Smooth muscle cell (in vitro differentiated cells): Measurements from ENCODE around the gene INPP5F. TPM values are rescaled to one million over a fixed set of nuclear protein-coding genes. Genes with fewer than 3 reads are reported as not detected.

ENCODE experiments used
- DNase-seq: peaks from one replicate; lab custom pipeline; 2025; ENCODE audit not compliant: unreplicated experiment; lab: John Stamatoyannopoulos, UW
- H2AFZ ChIP-seq: fragments of 200-600 bp; sonication (generic); 2 replicates; pipeline ENCODE4 v1.6.0; 2016; ENCODE audit warnings: antibody characterized with exemption, low read depth, mild to moderate bottlenecking
- H3F3A ChIP-seq: fragments of 200-600 bp; sonication (generic); 2 replicates; pipeline ENCODE4 v1.6.0; 2017; ENCODE audit warnings: antibody characterized with exemption, low read depth
- H3K27ac ChIP-seq: fragments of 200-600 bp; sonication (generic); 2 replicates; pipeline ENCODE4 v1.5.1; 2016; ENCODE audit warnings: low read depth, mild to moderate bottlenecking
- H3K27me3 ChIP-seq: fragments of 200-600 bp; sonication (generic); 2 replicates; pipeline ENCODE4 v1.6.1; 2016; ENCODE audit warnings: low read depth, mild to moderate bottlenecking
- H3K36me3 ChIP-seq: fragments of 200-600 bp; sonication (generic); 2 replicates; pipeline ENCODE4 v1.5.1; 2016; ENCODE audit warnings: low read depth
- H3K4me1 ChIP-seq: fragments of 200-600 bp; sonication (generic); 2 replicates; pipeline ENCODE4 v1.5.1; 2016; ENCODE audit warnings: low read depth
- H3K4me2 ChIP-seq: fragments of 200-600 bp; sonication (generic); 2 replicates; pipeline ENCODE4 v1.6.0; 2016; ENCODE audit warnings: mild to moderate bottlenecking
- H3K4me3 ChIP-seq: fragments of 200-600 bp; sonication (generic); 2 replicates; pipeline ENCODE4 v1.5.1; 2016; ENCODE audit warnings: mild to moderate bottlenecking
- H3K79me2 ChIP-seq: fragments of 200-600 bp; sonication (generic); 2 replicates; pipeline ENCODE4 v1.6.0; 2016; ENCODE audit warnings: low read depth, mild to moderate bottlenecking
- H3K9ac ChIP-seq: fragments of 200-600 bp; sonication (generic); 2 replicates; pipeline ENCODE4 v1.6.0; 2016; ENCODE audit warnings: low read depth
- H3K9me3 ChIP-seq: fragments of 200-600 bp; sonication (generic); replicated peaks from 2 replicates; pipeline ENCODE4 v1.5.1; 2016; ENCODE audit warnings: low read depth
- H4K20me1 ChIP-seq: fragments of 200-600 bp; sonication (generic); 2 replicates; pipeline ENCODE4 v1.6.0; 2016; ENCODE audit warnings: low read depth
- CTCF ChIP-seq: fragments of 200-600 bp; sonication (generic); IDR thresholded peaks from 2 replicates; pipeline ENCODE4 v1.5.1; 2017; ENCODE audit warnings: borderline replicate concordance, mild to moderate bottlenecking, antibody characterized with exemption; ENCODE audit not compliant: insufficient read depth, poor library complexity, severe bottlenecking
- whole genome bisulfite sequencing: methylation state at CpG from one replicate; pipeline ENCODE4 v1.1.7; 2016; ENCODE audit warnings: low lambda C conversion rate; 5-methylcytosine and 5-hydroxymethylcytosine counted together
- polyA plus RNA-seq: library from polyadenylated mRNA; unstranded; fragments of >200 nt; fragmentation: Nextera tagmentation; extraction: Ambion mirVana; gene quantifications from 2 replicates; pipeline ENCODE4 v1.2.1, GENCODE V29; 2016
- total RNA-seq: library from RNA; depleted of rRNA; stranded (reverse); fragments of >200 nt; gene quantifications from 2 replicates; pipeline ENCODE4 v1.2.3, GENCODE V29; 2014

Gene INPP5F
- total and polyA plus RNA-seq, 2 experiments from 2014 or later: 15.9 to 106 TPM

- H3K9me3 ChIP-seq: no peaks in the 10 kb centered on the region
- H3K27me3 ChIP-seq: no peaks in the 10 kb centered on the region
- no peak overlapping the region for H3K9ac ChIP-seq
- H3K4me3 ChIP-seq: no peak overlapping the region
- no peak overlapping the region for H3K4me2 ChIP-seq
- H3K4me1 ChIP-seq: no peaks in the 10 kb centered on the region
- DNase-seq: no peak
- H3F3A ChIP-seq: peaks cover 7% of the 10 kb centered on the region
- TF ChIP-seq CTCF: no peak
- H2AFZ ChIP-seq: no peak overlapping the region
- H3K27ac ChIP-seq: peak overlapping the region; percentile 71
- 96% methylated on average over 3 of the region's 3 CpGs for WGBS
- no peaks in the 10 kb centered on the region for H4K20me1 ChIP-seq
- no peaks in the 10 kb centered on the region for H3K79me2 ChIP-seq
- H3K36me3 ChIP-seq: no peaks in the 10 kb centered on the region
Observed at GRCh38 chr10:119762035-119762434, 36.2 kb downstream of the INPP5F start.

GRCh38 chr10:119762805-119763798 is 37.3 kb downstream of the INPP5F start:
- DNase-seq: no peak
- Histone ChIP-seq H4K20me1 (no peaks in the 10 kb centered on the region), H3K27me3 (no peaks in the 10 kb centered on the region), H3F3A (peaks cover 7% of the 10 kb centered on the region), H3K9ac (no peak overlapping the region), H3K9me3 (no peaks in the 10 kb centered on the region), H3K4me1 (no peaks in the 10 kb centered on the region), H3K36me3 (no peaks in the 10 kb centered on the region), H3K27ac (no peak overlapping the region), H3K4me2 (no peak overlapping the region), H3K4me3 (no peak overlapping the region), H3K79me2 (no peaks in the 10 kb centered on the region), H2AFZ (no peak overlapping the region)
- WGBS: 72% methylated on average over 8 of the region's 8 CpGs
- TF ChIP-seq CTCF: no peak

GRCh38 chr10:119768455-119769094 is 42.7 kb downstream of the INPP5F start:
- Histone ChIP-seq H4K20me1 (no peaks in the 10 kb centered on the region), H3K9ac (no peak overlapping the region), H3K27ac (no peak overlapping the region), H3K36me3 (no peaks in the 10 kb centered on the region), H2AFZ (no peak overlapping the region), H3K9me3 (no peaks in the 10 kb centered on the region), H3K27me3 (no peaks in the 10 kb centered on the region), H3K4me3 (no peak overlapping the region), H3K79me2 (no peaks in the 10 kb centered on the region), H3F3A (no peaks in the 10 kb centered on the region), H3K4me2 (no peak overlapping the region), H3K4me1 (no peaks in the 10 kb centered on the region)
- DNase-seq: no peak
- no peak for TF ChIP-seq CTCF
- 80% methylated on average over 4 of the region's 4 CpGs for WGBS
